Endothelial cell of umbilical vein (primary cell): ENCODE data around the gene DPEP3.

Source experiments
- EZH2 ChIP-seq: IDR thresholded peaks from 2 replicates; pipeline ENCODE4 v1.6.1; 2012; ENCODE audit warnings: borderline replicate concordance, low read depth, mild to moderate bottlenecking, moderate library complexity, low read length, inconsistent platforms; ENCODE audit not compliant: severe bottlenecking
- JUN ChIP-seq: IDR thresholded peaks from 2 replicates; pipeline ENCODE4 v1.6.1; 2011; ENCODE audit warnings: borderline replicate concordance, low read depth; ENCODE audit not compliant: insufficient read length, insufficient read depth
- POLR2A ChIP-seq: IDR thresholded peaks from 2 replicates; pipeline ENCODE4 v1.6.1; 2012; ENCODE audit warnings: low read depth, mild to moderate bottlenecking, control low read depth, low read length
- TF ChIP-seq, protein P1 (sequence below), 2 donors: IDR thresholded peaks; 1 replicate in 1 of 2; 2 replicates in 1 of 2; pipeline ENCODE4 v1.5.1; 2011; ENCODE audit warnings: low read length in 2 of 2, mild to moderate bottlenecking in 2 of 2, moderate library complexity in 2 of 2, control low read depth in 1 of 2, inconsistent platforms in 1 of 2, low read depth in 1 of 2; ENCODE audit not compliant: insufficient read depth in 1 of 2; ENCODE audit errors: extremely low read depth in 1 of 2

DNA sequence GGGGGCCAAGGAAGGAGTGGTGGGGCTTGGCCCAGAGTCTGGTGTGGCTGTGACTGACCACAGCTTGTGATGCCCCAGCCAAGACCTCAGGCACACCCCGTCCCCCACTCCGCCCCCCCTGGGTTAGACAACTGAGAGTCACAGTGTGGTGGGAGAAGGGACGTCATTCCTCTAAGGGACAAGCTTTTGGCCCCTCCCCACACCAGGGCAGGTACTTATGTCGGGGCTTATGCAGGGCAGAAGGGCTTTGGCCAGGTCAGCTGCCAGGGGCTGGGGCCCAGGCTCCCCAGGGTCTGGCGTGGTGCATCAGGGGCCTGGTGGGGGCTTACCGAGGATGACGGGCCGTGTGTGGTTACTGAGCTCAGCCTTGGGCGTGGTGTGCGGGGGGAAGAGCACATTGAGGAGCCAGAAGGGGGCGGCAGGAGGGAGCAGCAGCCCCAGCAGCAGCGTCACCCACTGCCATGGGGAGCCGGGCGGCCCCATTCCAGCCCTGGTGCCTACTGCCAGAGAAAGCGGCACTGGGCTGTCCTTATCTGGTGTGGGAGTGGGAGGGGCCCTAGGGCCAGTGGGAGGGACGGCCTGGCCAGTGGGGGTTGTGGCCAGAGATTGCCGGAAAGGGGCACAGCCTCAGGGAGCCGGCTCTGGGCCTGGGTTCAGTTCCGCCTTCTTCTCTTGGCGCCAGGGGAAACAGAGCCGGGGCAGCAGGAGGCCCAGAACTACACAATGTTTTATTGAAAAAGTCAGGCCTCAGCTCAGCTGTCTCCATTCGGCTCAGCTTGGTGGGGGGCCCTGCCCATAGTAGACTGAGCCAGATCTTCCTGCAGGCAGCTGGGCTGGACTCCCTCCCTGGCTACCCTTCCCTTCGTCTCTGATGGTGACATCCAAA is 36.4 kb downstream of the DPEP3 start, which contains the start of gene LCAT:
- TF ChIP-seq JUN (no peak), EZH2 (no peak), POLR2A (peak; percentile 43)
- TF ChIP-seq, protein P1, sequence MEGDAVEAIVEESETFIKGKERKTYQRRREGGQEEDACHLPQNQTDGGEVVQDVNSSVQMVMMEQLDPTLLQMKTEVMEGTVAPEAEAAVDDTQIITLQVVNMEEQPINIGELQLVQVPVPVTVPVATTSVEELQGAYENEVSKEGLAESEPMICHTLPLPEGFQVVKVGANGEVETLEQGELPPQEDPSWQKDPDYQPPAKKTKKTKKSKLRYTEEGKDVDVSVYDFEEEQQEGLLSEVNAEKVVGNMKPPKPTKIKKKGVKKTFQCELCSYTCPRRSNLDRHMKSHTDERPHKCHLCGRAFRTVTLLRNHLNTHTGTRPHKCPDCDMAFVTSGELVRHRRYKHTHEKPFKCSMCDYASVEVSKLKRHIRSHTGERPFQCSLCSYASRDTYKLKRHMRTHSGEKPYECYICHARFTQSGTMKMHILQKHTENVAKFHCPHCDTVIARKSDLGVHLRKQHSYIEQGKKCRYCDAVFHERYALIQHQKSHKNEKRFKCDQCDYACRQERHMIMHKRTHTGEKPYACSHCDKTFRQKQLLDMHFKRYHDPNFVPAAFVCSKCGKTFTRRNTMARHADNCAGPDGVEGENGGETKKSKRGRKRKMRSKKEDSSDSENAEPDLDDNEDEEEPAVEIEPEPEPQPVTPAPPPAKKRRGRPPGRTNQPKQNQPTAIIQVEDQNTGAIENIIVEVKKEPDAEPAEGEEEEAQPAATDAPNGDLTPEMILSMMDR (IDR thresholded peaks at IDR 0.05; ENCODE audit: extremely low read depth in 1 of 2, insufficient read depth in 1 of 2, low read depth in 1 of 2, low read length in 2 of 2): no peak
